Cardiac muscle cell (in vitro differentiated cells and primary cell): Measurements from ENCODE around the gene PRSS56. TPM values are rescaled to one million over a fixed set of nuclear protein-coding genes. Genes with fewer than 3 reads are reported as not detected.

ENCODE experiments used
- DNase-seq, 2 donors: peaks; one replicate each; pipeline versions ENCODE4 v3.0.0 to v3.0.0-alpha.2; 2010 to 2017; ENCODE audit warnings: low read depth in 1 of 2, low spot score in 1 of 2
- H3K27ac ChIP-seq: fragments of 200-600 bp; sonication (generic); 2 replicates; pipeline ENCODE4 v1.5.1; 2016
- H3K27me3 ChIP-seq: fragments of 200-600 bp; sonication (generic); 2 replicates; pipeline ENCODE4 v1.6.0; 2016; ENCODE audit warnings: control low read depth
- H3K36me3 ChIP-seq: fragments of 200-600 bp; sonication (generic); 2 replicates; pipeline ENCODE4 v1.5.1; 2016; ENCODE audit warnings: control low read depth
- H3K4me1 ChIP-seq: fragments of 200-600 bp; sonication (generic); 2 replicates; pipeline ENCODE4 v1.8.1; 2017; ENCODE audit warnings: low read depth, mild to moderate bottlenecking, mixed run types
- H3K4me3 ChIP-seq: fragments of 200-600 bp; sonication (generic); 2 replicates; pipeline ENCODE4 v1.5.1; 2016; ENCODE audit warnings: mild to moderate bottlenecking
- H3K9me3 ChIP-seq: fragments of 200-600 bp; sonication (generic); 2 replicates; pipeline ENCODE4 v1.5.1; 2017; ENCODE audit warnings: low read depth, mild to moderate bottlenecking, control low read depth
- CTCF ChIP-seq: IDR thresholded peaks from 2 replicates; pipeline ENCODE4 v1.5.1; 2012; ENCODE audit warnings: low read depth, mild to moderate bottlenecking, low read length
- polyA plus RNA-seq: library from polyadenylated mRNA; unstranded; fragments of >200 nt; fragmentation: Nextera tagmentation; extraction: Ambion mirVana; gene quantifications from 2 replicates; pipeline ENCODE4 v1.2.1, GENCODE V29; 2016
- total RNA-seq: library from RNA; depleted of rRNA; stranded (reverse); fragments of >200 nt; gene quantifications from 2 replicates; pipeline ENCODE4 v1.2.3, GENCODE V29; 2016

PRSS56 gene
- total and polyA plus RNA-seq, 2 experiments from 2014 or later = not detected

GRCh38 chr2:232506709-232507108 lies 13.5 kb upstream of the PRSS56 start:
- H3K27me3 ChIP-seq = peaks cover 36% of the 10 kb centered on the region
- peaks cover 18% of the 10 kb centered on the region for H3K4me1 ChIP-seq
- H3K9me3 ChIP-seq = no peaks in the 10 kb centered on the region
- H3K36me3 ChIP-seq = no peaks in the 10 kb centered on the region
- no peak overlapping the region for H3K27ac ChIP-seq
- no peak overlapping the region for H3K4me3 ChIP-seq
- TF ChIP-seq CTCF = no peak
- DNase-seq = no peak

GRCh38 chr2:232508251-232508650 lies 11.9 kb upstream of the PRSS56 start:
- H3K4me3 ChIP-seq = no peak overlapping the region
- peaks cover 26% of the 10 kb centered on the region for H3K27me3 ChIP-seq
- H3K4me1 ChIP-seq = peaks cover 8% of the 10 kb centered on the region
- H3K9me3 ChIP-seq = no peaks in the 10 kb centered on the region
- H3K36me3 ChIP-seq = no peaks in the 10 kb centered on the region
- TF ChIP-seq CTCF = no peak
- H3K27ac ChIP-seq = no peak overlapping the region
- no peak for DNase-seq

GRCh38 chr2:232511336-232511890 lies 8.8 kb upstream of the PRSS56 start:
- no peak overlapping the region for H3K27ac ChIP-seq
- no peaks in the 10 kb centered on the region for H3K4me1 ChIP-seq
- no peaks in the 10 kb centered on the region for H3K36me3 ChIP-seq

GRCh38 chr2:232512602-232513001 lies 7.6 kb upstream of the PRSS56 start:
- Histone ChIP-seq H3K27ac (no peak overlapping the region), H3K9me3 (no peaks in the 10 kb centered on the region), H3K4me1 (no peaks in the 10 kb centered on the region), H3K27me3 (peaks cover 4% of the 10 kb centered on the region), H3K36me3 (no peaks in the 10 kb centered on the region), H3K4me3 (no peak overlapping the region)
- DNase-seq = no peak
- no peak for TF ChIP-seq CTCF

More at GRCh38 chr2:232511336-232511890, 8.8 kb upstream of the PRSS56 start:
- TF ChIP-seq CTCF = no peak
- peaks cover 4% of the 10 kb centered on the region for H3K27me3 ChIP-seq
- H3K9me3 ChIP-seq = no peaks in the 10 kb centered on the region
- DNase-seq = peak in 1 of 2 donors; percentile 53
- H3K4me3 ChIP-seq = no peak overlapping the region

GRCh38 chr2:232513353-232513752 lies 6.8 kb upstream of the PRSS56 start:
- Histone ChIP-seq H3K27ac (no peak overlapping the region), H3K4me1 (no peaks in the 10 kb centered on the region), H3K9me3 (no peaks in the 10 kb centered on the region), H3K27me3 (peaks cover 9% of the 10 kb centered on the region), H3K36me3 (no peaks in the 10 kb centered on the region), H3K4me3 (no peak overlapping the region)
- TF ChIP-seq CTCF = no peak
- no peak for DNase-seq
